NT2/D1 (cell line): ENCODE data around the gene NFIA.

Experiments used
- YY1 ChIP-seq: IDR thresholded peaks from 2 replicates; pipeline ENCODE4 v1.6.1; 2011; ENCODE audit not compliant: insufficient read length, insufficient read depth
- ZNF274 ChIP-seq: IDR thresholded peaks from 2 replicates; pipeline ENCODE4 v1.6.1; 2011; ENCODE audit warnings: mild to moderate bottlenecking, low read depth, low read length

DNA sequence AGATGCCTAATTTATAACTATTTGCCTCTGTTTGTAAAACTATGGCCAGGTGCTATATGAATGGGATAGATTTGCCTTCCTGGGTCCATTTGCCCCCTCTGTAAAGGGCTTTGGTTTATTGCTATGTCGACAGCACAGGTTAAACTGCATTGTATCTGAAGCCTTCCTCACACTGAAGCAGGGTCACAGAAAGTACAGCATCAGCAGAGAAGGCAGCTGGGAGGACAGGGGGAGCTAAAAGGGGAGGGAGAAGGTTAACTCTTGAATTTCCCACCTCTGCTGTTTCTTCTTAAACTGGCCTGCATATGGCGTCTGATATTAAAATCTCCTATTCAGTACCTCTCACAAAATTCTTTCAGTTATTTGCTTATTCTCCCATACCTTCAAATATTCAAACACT lies 345.1 kb downstream of the NFIA start:
- TF ChIP-seq ZNF274 (no peak), YY1 (no peak)
